ENCODE data around the gene GRID1.

The GRID1 gene

DNA sequence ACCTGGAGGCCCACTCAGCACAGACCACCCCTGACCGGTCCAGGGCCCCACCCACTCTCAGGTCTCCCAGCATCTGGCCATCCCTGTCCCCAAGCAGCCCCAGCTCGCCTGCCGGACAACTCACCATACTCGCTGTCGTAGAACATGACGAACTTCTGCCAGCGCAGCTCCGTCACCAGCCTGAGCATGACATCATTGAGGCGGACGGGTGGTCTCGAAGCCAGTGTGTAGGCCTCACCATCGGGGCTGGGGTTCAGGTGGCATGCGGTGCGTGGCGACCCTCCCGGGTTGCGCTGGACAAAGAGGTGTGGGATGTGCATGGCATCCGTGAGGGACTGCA lies 160.4 kb downstream of the GRID1 start:
- TF ChIP-seq, protein P1, sequence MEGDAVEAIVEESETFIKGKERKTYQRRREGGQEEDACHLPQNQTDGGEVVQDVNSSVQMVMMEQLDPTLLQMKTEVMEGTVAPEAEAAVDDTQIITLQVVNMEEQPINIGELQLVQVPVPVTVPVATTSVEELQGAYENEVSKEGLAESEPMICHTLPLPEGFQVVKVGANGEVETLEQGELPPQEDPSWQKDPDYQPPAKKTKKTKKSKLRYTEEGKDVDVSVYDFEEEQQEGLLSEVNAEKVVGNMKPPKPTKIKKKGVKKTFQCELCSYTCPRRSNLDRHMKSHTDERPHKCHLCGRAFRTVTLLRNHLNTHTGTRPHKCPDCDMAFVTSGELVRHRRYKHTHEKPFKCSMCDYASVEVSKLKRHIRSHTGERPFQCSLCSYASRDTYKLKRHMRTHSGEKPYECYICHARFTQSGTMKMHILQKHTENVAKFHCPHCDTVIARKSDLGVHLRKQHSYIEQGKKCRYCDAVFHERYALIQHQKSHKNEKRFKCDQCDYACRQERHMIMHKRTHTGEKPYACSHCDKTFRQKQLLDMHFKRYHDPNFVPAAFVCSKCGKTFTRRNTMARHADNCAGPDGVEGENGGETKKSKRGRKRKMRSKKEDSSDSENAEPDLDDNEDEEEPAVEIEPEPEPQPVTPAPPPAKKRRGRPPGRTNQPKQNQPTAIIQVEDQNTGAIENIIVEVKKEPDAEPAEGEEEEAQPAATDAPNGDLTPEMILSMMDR (conservative IDR thresholded peaks at IDR 0.05; ENCODE audit: low read depth, low read length) = no peak
- no peak for DNase-seq (ENCODE audit: low read depth)
- H3K4me3 ChIP-seq (ENCODE audit: low read depth, low read length) = no peak overlapping the region

DNA sequence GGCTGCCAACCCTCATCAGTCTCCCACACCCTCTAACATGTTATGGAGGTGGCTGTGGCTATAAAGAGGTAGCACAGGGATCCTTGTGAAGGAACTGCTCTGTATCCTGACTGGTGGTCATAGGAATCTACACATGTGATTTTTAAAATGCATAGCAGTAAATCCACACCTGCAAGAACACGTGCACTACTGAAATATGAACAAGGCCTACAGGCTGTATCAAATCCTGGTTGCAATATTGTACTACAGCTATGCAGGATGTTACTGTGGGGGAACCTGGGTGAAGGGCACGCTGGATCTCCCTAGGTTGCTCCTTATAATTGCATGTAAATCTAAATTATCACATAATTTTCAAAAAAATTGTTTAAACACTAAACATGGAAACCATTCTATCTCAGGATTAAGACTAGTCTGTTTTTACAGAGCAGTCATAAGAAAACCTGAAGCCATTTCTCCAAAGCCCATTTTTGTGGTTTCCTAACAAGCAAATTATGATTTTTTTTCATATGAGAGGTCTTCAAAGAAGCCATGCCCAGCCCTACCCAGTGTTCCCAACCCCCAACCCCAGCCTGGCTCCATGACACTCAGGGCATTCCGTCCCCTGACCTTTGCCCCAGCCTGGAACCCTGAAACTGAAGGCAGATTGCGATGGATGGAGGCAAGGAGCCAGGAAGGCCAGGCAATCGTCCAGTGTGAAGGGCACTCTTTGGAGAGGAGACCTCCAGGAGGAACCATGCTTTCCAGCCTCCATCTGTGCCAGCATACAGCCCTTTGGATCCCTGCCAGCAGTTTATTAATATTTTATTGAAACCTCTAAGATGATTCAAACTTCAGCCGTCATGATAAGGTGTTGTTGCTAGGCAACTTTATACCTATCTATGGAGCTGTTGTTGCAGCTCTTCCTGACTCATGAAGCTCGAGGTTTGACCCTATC lies 161.0 kb downstream of the GRID1 start:
- no peak for DNase-seq (ENCODE audit: low read depth)
- no peak overlapping the region for H3K4me3 ChIP-seq (ENCODE audit: low read depth, low read length)
- TF ChIP-seq, protein P1 (conservative IDR thresholded peaks at IDR 0.05; ENCODE audit: low read depth, low read length) = no peak

DNA sequence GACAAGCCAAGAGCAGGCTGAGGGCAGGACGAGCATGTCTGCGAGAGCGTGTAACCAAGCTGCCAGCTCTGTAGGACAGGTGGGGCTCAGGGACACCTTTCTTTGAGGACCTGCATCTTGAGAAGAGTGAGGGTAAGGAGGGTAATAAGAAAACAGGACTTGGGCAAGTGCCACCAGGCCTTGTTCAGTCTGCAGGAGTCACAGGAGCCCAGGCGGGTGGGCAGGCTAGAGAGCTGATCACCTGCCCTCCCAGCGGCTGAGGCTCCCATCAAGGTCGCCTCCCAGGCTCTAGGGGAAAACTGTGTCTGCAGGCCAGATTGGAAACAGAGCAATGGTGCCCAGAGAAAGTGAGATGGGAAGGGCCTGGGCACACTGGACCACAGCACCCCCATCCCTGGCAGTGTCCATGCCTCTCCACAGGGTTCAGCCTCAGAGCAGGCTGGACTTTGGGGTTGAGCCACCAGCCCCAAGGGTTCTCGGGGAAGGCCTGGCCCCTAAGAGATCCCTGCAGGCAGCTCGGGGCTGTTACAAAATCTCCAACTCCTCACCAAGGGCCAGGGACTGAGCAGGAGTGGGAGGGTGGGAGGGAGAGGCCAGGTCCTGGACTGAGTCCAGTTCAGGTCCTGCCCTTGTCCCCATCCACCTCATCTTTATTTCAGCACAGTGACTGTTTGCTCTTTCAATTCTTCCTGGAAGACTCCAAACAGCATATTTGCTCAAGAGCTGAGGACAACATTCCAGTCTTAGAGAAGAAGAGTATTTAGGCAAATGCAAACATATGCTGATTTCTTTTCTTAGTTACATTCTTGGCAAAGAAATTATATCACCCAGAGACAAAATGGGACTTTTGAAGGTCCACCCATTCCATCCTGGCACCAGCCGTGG lies 161.9 kb downstream of the GRID1 start:
- TF ChIP-seq, protein P1 (conservative IDR thresholded peaks at IDR 0.05; ENCODE audit: low read depth, low read length) = no peak
- H3K4me3 ChIP-seq (ENCODE audit: low read depth, low read length) = no peak overlapping the region
- no peak for DNase-seq (ENCODE audit: low read depth)

DNA sequence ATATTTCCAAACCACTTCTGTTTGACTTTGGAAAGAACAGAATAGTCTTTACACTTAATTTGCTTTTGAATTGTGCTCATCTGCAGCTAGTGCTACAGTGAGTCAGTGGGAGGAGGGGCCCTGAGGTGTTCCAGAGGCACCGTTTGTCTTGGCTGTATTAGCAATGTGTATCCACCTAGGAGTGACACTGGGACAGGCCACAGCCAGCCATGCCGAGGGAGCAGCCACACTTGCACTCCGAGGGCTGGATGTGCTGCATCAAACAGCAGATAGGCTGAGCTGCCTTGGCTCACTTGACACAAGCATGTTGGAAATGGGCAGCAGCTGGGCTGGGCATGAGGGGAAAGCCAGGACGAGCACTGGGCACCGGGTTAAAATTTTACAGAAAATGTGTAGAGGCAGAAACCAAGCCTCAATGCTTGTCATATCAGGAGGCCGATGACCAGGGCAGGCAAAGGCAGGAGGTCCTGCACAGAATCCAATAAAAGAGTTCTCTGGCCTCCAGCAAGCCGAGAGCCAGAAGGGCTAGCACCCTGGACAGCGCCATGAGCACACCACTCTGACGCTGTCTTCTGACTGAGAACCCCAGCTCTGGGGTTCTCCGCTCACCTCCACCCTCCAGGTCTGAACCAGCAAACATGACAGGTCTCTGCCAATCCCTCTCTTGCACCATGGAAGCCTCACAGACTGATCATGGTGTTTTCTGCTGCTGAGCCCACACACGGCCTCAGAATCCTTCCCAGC lies 163.3 kb downstream of the GRID1 start:
- peak; percentile 2 for DNase-seq (ENCODE audit: low read depth)
- TF ChIP-seq, protein P1 (conservative IDR thresholded peaks at IDR 0.05; ENCODE audit: low read depth, low read length) = no peak
- H3K4me3 ChIP-seq (ENCODE audit: low read depth, low read length) = no peak overlapping the region

DNA sequence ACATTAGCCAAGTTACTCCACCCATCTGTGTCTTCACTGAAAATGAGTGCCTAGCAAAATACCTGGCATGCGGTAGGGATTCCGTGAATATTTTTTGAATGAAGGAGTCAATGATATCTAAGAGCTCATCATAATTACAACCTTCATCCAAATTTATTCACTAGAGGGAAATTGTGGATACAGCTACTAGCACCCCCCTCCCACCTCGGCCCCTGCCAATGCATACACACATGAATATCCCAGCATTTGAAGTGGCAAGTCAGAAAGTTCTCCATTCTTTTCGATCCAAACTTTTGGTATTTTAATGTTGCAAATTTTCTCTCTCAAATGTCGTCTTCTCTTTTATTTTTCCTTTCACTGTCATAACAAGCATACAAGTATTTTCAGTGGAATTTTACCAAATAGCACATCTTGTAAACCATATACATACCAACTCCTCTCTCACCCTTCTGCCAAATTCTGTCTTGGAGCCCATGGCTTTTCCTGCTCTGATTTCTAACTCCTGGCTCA lies 164.3 kb downstream of the GRID1 start:
- no peak for DNase-seq (ENCODE audit: low read depth)
- TF ChIP-seq, protein P1 (conservative IDR thresholded peaks at IDR 0.05; ENCODE audit: low read depth, low read length) = no peak
- H3K4me3 ChIP-seq (ENCODE audit: low read depth, low read length) = no peak overlapping the region

DNA sequence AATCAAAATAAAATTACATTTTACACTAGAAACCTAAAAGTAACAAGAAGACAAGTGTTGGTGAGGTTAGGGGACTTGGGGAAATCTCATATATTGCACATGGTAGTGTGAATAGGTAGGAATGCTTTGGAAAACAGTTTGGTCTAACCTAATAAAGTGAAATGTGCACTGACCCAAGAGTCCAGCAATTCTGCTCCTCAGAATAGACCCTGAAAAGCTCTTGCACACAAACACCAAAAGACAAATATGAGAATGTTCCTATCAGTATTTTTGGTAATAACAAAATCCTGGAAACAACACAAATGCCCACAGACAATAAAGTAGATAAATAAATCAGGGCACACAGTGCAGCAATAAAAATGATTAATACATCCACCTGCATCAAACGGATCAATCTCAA lies 165.7 kb downstream of the GRID1 start:
- DNase-seq (ENCODE audit: low read depth) = no peak
- TF ChIP-seq, protein P1 (conservative IDR thresholded peaks at IDR 0.05; ENCODE audit: low read depth, low read length) = no peak

More for the DNA sequence above, 165.7 kb downstream of the GRID1 start:
- H3K4me3 ChIP-seq (ENCODE audit: low read depth, low read length) = no peak overlapping the region

Data from choroid plexus epithelial cell (primary cell).